ENCODE measurements around the gene IGFL4.

The IGFL4 gene

GRCh38 chr19:45994998-45995714 is 45.6 kb downstream of the IGFL4 start, which contains the start of gene CCDC61 (continued):
- peak; percentile 94 for TF ChIP-seq ZNF501 (tag by site-specific recombination; IDR thresholded peaks at IDR 0.05)
- no peak for TF ChIP-seq ZNF701 (tag by site-specific recombination; IDR thresholded peaks at IDR 0.05)
- TF ChIP-seq, protein P1, sequence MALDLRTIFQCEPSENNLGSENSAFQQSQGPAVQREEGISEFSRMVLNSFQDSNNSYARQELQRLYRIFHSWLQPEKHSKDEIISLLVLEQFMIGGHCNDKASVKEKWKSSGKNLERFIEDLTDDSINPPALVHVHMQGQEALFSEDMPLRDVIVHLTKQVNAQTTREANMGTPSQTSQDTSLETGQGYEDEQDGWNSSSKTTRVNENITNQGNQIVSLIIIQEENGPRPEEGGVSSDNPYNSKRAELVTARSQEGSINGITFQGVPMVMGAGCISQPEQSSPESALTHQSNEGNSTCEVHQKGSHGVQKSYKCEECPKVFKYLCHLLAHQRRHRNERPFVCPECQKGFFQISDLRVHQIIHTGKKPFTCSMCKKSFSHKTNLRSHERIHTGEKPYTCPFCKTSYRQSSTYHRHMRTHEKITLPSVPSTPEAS (tag by site-specific recombination; IDR thresholded peaks at IDR 0.05): no peak
- no peak for TF ChIP-seq ZNF560 (tag by site-specific recombination; IDR thresholded peaks at IDR 0.05; ENCODE audit: borderline replicate concordance)
- 0 out of 2 replicates have a peak, but pooled peaks have one; percentile 16 for TF ChIP-seq ZNF239 (tag by site-specific recombination; IDR thresholded peaks at IDR 0.05)
- TF ChIP-seq ZNF404 (tag by site-specific recombination; IDR thresholded peaks at IDR 0.05): no peak
- TF ChIP-seq ZSCAN5A (tag by site-specific recombination; IDR thresholded peaks at IDR 0.05): no peak
- no peak for TF ChIP-seq ZFP41 (tag by site-specific recombination; IDR thresholded peaks at IDR 0.05; ENCODE audit: borderline replicate concordance)
- TF ChIP-seq ZNF621 (tag by site-specific recombination; IDR thresholded peaks at IDR 0.05): no peak
- no peak for TF ChIP-seq SALL2 (tag by site-specific recombination; IDR thresholded peaks at IDR 0.05; ENCODE audit: borderline replicate concordance)
- peak; percentile 60 for TF ChIP-seq ZBTB26 (tag by site-specific recombination; optimal IDR thresholded peaks at IDR 0.05)
- TF ChIP-seq KLF7 (tag by site-specific recombination; IDR thresholded peaks at IDR 0.05; ENCODE audit: borderline replicate concordance): peak; percentile 58; the same call in 1 of the 2 replicates
- TF ChIP-seq, protein P2, sequence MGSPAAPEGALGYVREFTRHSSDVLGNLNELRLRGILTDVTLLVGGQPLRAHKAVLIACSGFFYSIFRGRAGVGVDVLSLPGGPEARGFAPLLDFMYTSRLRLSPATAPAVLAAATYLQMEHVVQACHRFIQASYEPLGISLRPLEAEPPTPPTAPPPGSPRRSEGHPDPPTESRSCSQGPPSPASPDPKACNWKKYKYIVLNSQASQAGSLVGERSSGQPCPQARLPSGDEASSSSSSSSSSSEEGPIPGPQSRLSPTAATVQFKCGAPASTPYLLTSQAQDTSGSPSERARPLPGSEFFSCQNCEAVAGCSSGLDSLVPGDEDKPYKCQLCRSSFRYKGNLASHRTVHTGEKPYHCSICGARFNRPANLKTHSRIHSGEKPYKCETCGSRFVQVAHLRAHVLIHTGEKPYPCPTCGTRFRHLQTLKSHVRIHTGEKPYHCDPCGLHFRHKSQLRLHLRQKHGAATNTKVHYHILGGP (tag by site-specific recombination; IDR thresholded peaks at IDR 0.05): no peak
- TF ChIP-seq INSM2 (tag by site-specific recombination; IDR thresholded peaks at IDR 0.05): no peak
- peak; percentile 22; the same call in 1 of the 2 replicates for TF ChIP-seq KLF1 (tag by site-specific recombination; IDR thresholded peaks at IDR 0.05)
- TF ChIP-seq HOXD13 (CRISPR knock-in tag; IDR thresholded peaks at IDR 0.05; ENCODE audit: borderline replicate concordance): no peak
- no peak for TF ChIP-seq ZNF16 (tag by site-specific recombination; IDR thresholded peaks at IDR 0.05; ENCODE audit: low read depth)
- no peak for TF ChIP-seq ZNF324 (tag by site-specific recombination; IDR thresholded peaks at IDR 0.05)
- TF ChIP-seq KLF17 (tag by site-specific recombination; IDR thresholded peaks at IDR 0.05): no peak
- TF ChIP-seq, protein P3, sequence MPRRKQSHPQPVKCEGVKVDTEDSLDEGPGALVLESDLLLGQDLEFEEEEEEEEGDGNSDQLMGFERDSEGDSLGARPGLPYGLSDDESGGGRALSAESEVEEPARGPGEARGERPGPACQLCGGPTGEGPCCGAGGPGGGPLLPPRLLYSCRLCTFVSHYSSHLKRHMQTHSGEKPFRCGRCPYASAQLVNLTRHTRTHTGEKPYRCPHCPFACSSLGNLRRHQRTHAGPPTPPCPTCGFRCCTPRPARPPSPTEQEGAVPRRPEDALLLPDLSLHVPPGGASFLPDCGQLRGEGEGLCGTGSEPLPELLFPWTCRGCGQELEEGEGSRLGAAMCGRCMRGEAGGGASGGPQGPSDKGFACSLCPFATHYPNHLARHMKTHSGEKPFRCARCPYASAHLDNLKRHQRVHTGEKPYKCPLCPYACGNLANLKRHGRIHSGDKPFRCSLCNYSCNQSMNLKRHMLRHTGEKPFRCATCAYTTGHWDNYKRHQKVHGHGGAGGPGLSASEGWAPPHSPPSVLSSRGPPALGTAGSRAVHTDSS (tag by site-specific recombination; IDR thresholded peaks at IDR 0.05): no peak
- TF ChIP-seq, protein P4, sequence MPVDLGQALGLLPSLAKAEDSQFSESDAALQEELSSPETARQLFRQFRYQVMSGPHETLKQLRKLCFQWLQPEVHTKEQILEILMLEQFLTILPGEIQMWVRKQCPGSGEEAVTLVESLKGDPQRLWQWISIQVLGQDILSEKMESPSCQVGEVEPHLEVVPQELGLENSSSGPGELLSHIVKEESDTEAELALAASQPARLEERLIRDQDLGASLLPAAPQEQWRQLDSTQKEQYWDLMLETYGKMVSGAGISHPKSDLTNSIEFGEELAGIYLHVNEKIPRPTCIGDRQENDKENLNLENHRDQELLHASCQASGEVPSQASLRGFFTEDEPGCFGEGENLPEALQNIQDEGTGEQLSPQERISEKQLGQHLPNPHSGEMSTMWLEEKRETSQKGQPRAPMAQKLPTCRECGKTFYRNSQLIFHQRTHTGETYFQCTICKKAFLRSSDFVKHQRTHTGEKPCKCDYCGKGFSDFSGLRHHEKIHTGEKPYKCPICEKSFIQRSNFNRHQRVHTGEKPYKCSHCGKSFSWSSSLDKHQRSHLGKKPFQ (tag by site-specific recombination; IDR thresholded peaks at IDR 0.05): no peak
- no peak for TF ChIP-seq ZNF37A (tag by site-specific recombination; IDR thresholded peaks at IDR 0.05)
- TF ChIP-seq ZNF785 (tag by site-specific recombination; IDR thresholded peaks at IDR 0.05): no peak; the same call in 1 of the 2 replicates
- TF ChIP-seq, protein P5, sequence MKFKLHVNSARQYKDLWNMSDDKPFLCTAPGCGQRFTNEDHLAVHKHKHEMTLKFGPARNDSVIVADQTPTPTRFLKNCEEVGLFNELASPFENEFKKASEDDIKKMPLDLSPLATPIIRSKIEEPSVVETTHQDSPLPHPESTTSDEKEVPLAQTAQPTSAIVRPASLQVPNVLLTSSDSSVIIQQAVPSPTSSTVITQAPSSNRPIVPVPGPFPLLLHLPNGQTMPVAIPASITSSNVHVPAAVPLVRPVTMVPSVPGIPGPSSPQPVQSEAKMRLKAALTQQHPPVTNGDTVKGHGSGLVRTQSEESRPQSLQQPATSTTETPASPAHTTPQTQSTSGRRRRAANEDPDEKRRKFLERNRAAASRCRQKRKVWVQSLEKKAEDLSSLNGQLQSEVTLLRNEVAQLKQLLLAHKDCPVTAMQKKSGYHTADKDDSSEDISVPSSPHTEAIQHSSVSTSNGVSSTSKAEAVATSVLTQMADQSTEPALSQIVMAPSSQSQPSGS (tag by site-specific recombination; IDR thresholded peaks at IDR 0.05; ENCODE audit: low read depth): no peak
- TF ChIP-seq ZSCAN16 (tag by site-specific recombination; IDR thresholded peaks at IDR 0.05): no peak
- TF ChIP-seq GLI2 (tag by site-specific recombination; IDR thresholded peaks at IDR 0.05; ENCODE audit: borderline replicate concordance, low read depth): no peak
- no peak for TF ChIP-seq ZNF184 (tag by site-specific recombination; IDR thresholded peaks at IDR 0.05)
